Common myeloid progenitor, CD34-positive (primary cell): Measurements from ENCODE around the gene SLCO4A1.
A peak's percentile ranks its signal among the peaks of the same experiment; 100 is the strongest.

ENCODE experiments used
- CTCF ChIA-PET: fragments of 350-600 bp; sonication (Branson Sonifier 250); formaldehyde crosslinking; loops from one replicate; lab custom pipeline; 2021; ENCODE audit warnings: antibody characterized with exemption; lab: Charles Lee
- POLR2A ChIA-PET: fragments of 350-600 bp; sonication (Branson Sonifier 250); formaldehyde crosslinking; loops from one replicate; lab custom pipeline; 2021; ENCODE audit warnings: antibody characterized with exemption; lab: Charles Lee
- DNase-seq, 3 donors: peaks; one replicate each; pipeline versions ENCODE4 v3.0.0 to v3.0.0-alpha.2; 2013
- H3K27ac ChIP-seq, 2 experiments: 1 replicate in 1 of 2; 2 replicates in 1 of 2; pipeline ENCODE4 v1.7.0; 2013; ENCODE audit warnings: inconsistent platforms in 2 of 2, low read length in 2 of 2, mild to moderate bottlenecking in 2 of 2, low read depth in 1 of 2, moderate library complexity in 1 of 2; ENCODE audit not compliant: severe bottlenecking in 2 of 2, insufficient read depth in 1 of 2, poor library complexity in 1 of 2
- H3K27me3 ChIP-seq, 5 experiments: replicated peaks in 2 of 5; 1 replicate in 3 of 5; 2 replicates in 2 of 5; pipeline versions ENCODE4 v1.6.1 to v1.7.0; 2013; ENCODE audit warnings: low read length in 4 of 5, mild to moderate bottlenecking in 2 of 5, moderate library complexity in 2 of 5, inconsistent platforms in 1 of 5; ENCODE audit not compliant: insufficient read depth in 5 of 5, control insufficient read depth in 4 of 5
- H3K36me3 ChIP-seq, 4 experiments: 1 replicate in 2 of 4; 2 replicates in 2 of 4; pipeline versions ENCODE4 v1.6.1 to v1.7.0; 2013; ENCODE audit warnings: low read length in 3 of 4, control low read depth in 1 of 4, mild to moderate bottlenecking in 1 of 4; ENCODE audit not compliant: control insufficient read depth in 4 of 4, insufficient read depth in 4 of 4
- H3K4me1 ChIP-seq, 4 experiments: 1 replicate in 3 of 4; 2 replicates in 1 of 4; pipeline versions ENCODE4 v1.6.1 to v1.7.1; 2013; ENCODE audit warnings: low read length in 3 of 4, mild to moderate bottlenecking in 3 of 4, control low read depth in 1 of 4, inconsistent platforms in 1 of 4, moderate library complexity in 1 of 4; ENCODE audit not compliant: control insufficient read depth in 4 of 4, insufficient read depth in 4 of 4; ENCODE audit errors: control extremely low read depth in 1 of 4
- H3K4me3 ChIP-seq, 7 experiments: 1 replicate in 4 of 7; 2 replicates in 3 of 7; pipeline versions ENCODE4 v1.5.1 to v1.7.0; 2013; ENCODE audit warnings: mild to moderate bottlenecking in 7 of 7, low read length in 6 of 7, moderate library complexity in 6 of 7, inconsistent platforms in 2 of 7, low read depth in 2 of 7, control low read depth in 1 of 7; ENCODE audit not compliant: insufficient read depth in 4 of 7, control insufficient read depth in 1 of 7; ENCODE audit errors: extremely low read depth in 1 of 7
- H3K9me3 ChIP-seq, 5 experiments: 1 replicate in 4 of 5; 2 replicates in 1 of 5; pipeline versions ENCODE4 v1.6.1 to v1.7.1; 2013; ENCODE audit warnings: low read length in 4 of 5, mild to moderate bottlenecking in 2 of 5, inconsistent platforms in 1 of 5, low read depth in 1 of 5, moderate library complexity in 1 of 5; ENCODE audit not compliant: control insufficient read depth in 4 of 5, insufficient read depth in 2 of 5; ENCODE audit errors: control extremely low read depth in 1 of 5
- WGBS: methylation state at CpG from one replicate; pipeline ENCODE4 v1.1.5; 2013; ENCODE audit not compliant: insufficient coverage; 5-methylcytosine and 5-hydroxymethylcytosine counted together

Gene SLCO4A1

DNA sequence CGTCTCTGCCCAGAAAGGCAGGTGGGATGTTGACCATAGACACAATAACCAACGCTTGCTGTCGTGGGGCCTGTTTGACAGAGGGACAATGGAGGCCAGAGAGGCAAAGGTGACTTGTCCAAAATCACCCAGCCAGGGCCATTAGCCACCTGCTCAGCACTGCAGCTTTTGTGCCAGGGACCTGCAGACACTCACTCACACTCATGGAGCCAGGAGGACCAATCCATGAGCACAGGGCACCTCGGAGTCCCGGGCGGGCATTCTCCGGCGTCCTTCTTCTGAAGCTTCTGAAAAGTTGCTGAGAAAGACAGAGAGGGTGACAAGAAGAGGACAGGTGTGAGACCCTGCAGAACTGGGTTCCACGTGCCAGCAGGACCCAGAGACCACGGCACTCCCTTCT, 45.4 kb upstream of the SLCO4A1 start:
- WGBS = 97% methylated on average over 10 of the region's 10 CpGs
- H3K36me3 ChIP-seq = no peaks in the 10 kb centered on the region
- H3K4me1 ChIP-seq = peaks cover 0 to 34% (median 24%) of the 10 kb centered on the region in 4 experiments
- peaks cover 0 to 4% (median 0%) of the 10 kb centered on the region in 5 experiments for H3K27me3 ChIP-seq
- no peaks in the 10 kb centered on the region for H3K9me3 ChIP-seq
- DNase-seq = no peak
- H3K27ac ChIP-seq = no peak overlapping the region
- ChIA-PET CTCF (interaction anchor here (2.0 kb wide), 1 partner anchor 20 kb away, joined by 9 read pairs; no protein-coding TSS in a partner anchor), POLR2A (no interaction called here)
- H3K4me3 ChIP-seq = no peak overlapping the region

DNA sequence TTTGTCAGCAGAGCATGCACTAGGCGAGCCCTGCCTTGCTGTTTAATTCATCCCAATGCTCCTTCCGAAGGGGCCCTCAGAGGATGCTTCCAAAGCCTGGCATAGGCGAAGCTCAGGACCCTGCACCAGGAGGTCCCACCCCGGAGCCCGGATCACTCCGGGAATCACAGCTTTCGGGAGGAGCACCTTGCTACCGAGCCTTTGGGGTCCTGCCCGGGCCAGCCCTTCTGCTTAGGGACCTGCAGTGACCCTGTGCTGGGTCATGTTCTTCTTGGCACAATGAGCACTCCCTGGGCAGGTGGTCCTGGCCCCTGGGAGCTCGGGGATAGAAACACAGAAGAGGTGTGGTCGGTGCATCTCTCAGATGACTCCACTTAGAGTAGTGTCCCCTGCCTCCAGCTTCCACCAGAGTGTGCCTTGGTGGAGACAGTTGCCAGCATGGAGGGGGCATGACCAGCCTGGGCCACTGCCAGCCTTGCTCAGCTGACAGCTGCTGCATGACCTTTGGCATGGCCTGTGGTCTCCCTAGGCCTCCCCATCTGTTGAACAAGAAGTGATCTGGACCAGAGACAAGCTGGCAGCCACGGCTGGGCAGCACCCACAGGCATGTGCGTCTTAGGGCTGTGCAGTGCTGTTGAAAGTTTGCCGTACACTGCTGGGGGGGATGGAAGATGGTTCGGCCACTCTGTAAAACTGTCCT, 44.7 kb upstream of the SLCO4A1 start:
- 99% methylated on average over 12 of the region's 15 CpGs for WGBS
- peaks cover 0 to 4% (median 0%) of the 10 kb centered on the region in 5 experiments for H3K27me3 ChIP-seq
- no peaks in the 10 kb centered on the region for H3K36me3 ChIP-seq
- H3K9me3 ChIP-seq = no peaks in the 10 kb centered on the region
- no peak for DNase-seq
- POLR2A ChIA-PET = no interaction called here
- CTCF ChIA-PET = interaction anchor here (1.5 to 2.0 kb wide), 3 partner anchors 9 to 21 kb away, joined by 4 to 9 read pairs (median 5); no protein-coding TSS in a partner anchor
- no peak overlapping the region for H3K4me3 ChIP-seq
- H3K27ac ChIP-seq = no peak overlapping the region
- peaks cover 0 to 40% (median 30%) of the 10 kb centered on the region in 4 experiments for H3K4me1 ChIP-seq

DNA sequence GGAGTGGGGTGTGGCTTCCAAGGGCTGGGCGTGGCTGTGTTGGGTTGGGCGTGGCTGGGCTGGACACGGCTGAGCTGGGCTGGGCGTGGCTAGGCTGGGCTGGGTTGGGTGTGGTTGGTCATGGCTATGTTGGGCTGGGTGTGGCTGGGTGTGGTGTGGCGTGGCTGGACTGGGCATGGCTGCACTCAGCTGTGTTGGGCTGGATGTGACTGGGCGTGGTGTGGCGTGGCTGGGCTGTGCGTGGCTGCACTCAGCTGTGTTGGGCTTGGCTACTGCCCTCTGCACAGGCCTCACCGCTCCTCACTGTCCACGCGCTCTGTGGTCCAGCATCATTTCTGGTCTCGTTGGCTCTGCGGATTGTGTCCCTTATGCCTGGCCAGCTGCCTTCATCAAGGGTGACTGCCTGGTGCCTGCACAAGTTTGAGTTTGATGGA, 43.5 kb upstream of the SLCO4A1 start:
- POLR2A ChIA-PET = no interaction called here
- CTCF ChIA-PET = interaction anchor here (1.4 to 1.5 kb wide), 3 partner anchors 10 to 86 kb away, joined by 3 to 5 read pairs (median 4); no protein-coding TSS in a partner anchor
- no peak overlapping the region for H3K27ac ChIP-seq
- H3K27me3 ChIP-seq = peaks cover 0 to 4% (median 0%) of the 10 kb centered on the region in 5 experiments
- no peak overlapping the region for H3K4me3 ChIP-seq
- no peaks in the 10 kb centered on the region for H3K9me3 ChIP-seq
- whole genome bisulfite sequencing = 97% methylated on average over 9 of the region's 13 CpGs
- H3K36me3 ChIP-seq = no peaks in the 10 kb centered on the region
- DNase-seq = no peak
- H3K4me1 ChIP-seq = peaks cover 0 to 52% (median 43%) of the 10 kb centered on the region in 4 experiments

DNA sequence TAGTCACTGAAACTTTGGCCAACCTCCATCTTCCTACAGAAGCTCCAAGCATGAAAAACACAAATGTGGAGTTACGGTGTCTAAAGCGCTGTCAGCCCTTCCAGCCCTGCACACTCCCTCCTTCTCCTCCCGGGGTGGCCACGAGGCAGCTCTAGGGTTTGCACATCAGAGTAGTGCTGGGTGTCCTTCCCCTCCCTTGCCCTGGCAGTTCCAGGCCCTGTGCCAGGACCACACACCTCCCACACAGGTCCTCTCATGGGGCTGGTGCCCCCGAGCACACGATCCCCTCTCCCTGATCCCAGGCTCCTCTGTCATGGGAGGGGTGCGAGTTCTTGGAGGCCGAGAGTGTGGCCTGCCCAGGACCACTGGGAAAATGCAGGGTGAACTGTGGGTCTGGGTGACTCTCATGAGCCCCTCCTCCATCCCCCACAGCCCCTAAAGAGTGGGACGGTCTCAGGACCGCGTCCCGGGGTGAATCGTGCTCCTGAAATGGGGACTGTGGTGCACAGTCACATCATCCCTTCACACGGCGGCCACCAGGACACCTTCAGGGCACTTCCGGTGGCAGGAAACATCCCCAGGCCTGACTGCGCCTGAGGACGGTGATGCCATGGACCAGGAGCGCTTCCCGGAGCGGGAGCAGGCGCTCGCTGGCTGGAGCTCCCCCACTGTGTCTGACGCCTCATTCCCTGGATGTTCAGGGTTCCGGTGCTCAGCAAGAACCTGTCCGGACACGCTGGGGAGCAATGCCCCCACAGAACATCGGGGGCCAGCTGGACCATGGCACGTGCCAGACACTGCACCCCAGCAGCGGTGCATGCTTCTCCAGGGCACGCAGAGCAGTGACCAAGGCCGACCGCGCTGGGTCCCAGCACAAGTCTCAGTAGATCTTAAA, 42.8 kb upstream of the SLCO4A1 start:
- POLR2A ChIA-PET = no interaction called here
- 97% methylated on average over 28 of the region's 34 CpGs for WGBS
- Histone ChIP-seq H3K4me3 (no peak overlapping the region), H3K4me1 (peaks cover 0 to 58% (median 49%) of the 10 kb centered on the region in 4 experiments), H3K9me3 (no peaks in the 10 kb centered on the region), H3K36me3 (no peaks in the 10 kb centered on the region), H3K27ac (no peak overlapping the region), H3K27me3 (peaks cover 0 to 4% (median 0%) of the 10 kb centered on the region in 5 experiments)
- no peak for DNase-seq
- CTCF ChIA-PET = interaction anchor here (0.8 to 1.5 kb wide), 4 partner anchors 11 to 87 kb away, joined by 3 to 5 read pairs (median 4); no protein-coding TSS in a partner anchor

DNA sequence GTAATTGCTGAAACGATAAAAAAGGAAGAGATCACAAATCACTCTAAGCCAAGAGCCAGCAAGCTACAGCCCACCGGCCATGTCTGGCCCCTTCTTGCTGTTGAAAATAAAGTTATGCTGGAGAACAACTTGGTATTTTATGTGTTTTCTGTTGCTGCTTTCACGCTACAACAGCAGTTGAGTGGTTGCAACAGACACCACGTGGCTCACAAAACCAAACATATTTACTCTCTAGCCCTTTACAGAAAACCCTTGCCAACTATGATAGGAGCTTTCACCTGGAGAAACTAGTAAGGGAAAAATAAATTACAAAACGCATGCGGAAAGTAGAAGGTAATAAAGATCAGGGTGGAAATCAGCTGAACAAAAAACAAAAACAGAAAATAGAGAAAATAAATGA, 41.1 kb upstream of the SLCO4A1 start:
- POLR2A ChIA-PET = interaction anchor here (1.2 kb wide), 1 partner anchor 15 kb away, joined by 6 read pairs; no protein-coding TSS in a partner anchor
- Histone ChIP-seq H3K4me3 (no peak overlapping the region), H3K27me3 (peaks cover 0 to 4% (median 0%) of the 10 kb centered on the region in 5 experiments), H3K27ac (no peak overlapping the region), H3K4me1 (peaks cover 0 to 69% (median 60%) of the 10 kb centered on the region in 4 experiments), H3K9me3 (no peaks in the 10 kb centered on the region), H3K36me3 (no peaks in the 10 kb centered on the region)
- no peak for DNase-seq
- WGBS = 14% methylated on average over 1 of the region's 6 CpGs
- CTCF ChIA-PET = interaction anchor here (0.9 to 1.9 kb wide), 4 partner anchors 11 to 93 kb away, joined by 3 to 10 read pairs (median 4); no protein-coding TSS in a partner anchor

DNA sequence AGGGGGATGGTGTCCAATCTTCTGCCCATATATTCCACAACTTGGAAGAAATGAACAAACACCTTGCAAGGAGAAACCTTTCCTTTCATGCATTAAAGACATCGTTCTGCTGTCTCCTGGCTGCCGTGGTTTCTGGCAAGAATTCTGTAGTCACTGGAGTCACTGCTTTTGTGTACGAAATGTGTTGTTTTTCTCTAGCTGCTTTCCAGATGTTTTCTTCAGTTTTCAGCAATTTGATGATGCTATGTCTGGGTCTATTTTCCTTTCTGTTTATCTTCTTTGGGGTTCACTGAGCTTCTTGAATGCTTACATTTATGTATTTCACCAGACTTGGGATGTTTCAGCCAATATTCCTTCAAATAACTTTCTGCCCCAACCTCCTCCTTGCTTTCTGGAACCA, 40.6 kb upstream of the SLCO4A1 start:
- Histone ChIP-seq H3K4me3 (peak overlapping the region in 1 of 7 experiments; percentile 24), H3K27ac (no peak overlapping the region), H3K9me3 (no peaks in the 10 kb centered on the region), H3K36me3 (no peaks in the 10 kb centered on the region), H3K27me3 (no peaks in the 10 kb centered on the region), H3K4me1 (peaks cover 0 to 69% (median 60%) of the 10 kb centered on the region in 4 experiments)
- POLR2A ChIA-PET = interaction anchor here (1.2 kb wide), 1 partner anchor 15 kb away, joined by 6 read pairs; no protein-coding TSS in a partner anchor
- WGBS = 72% methylated on average over 3 of the region's 3 CpGs
- no peak for DNase-seq
- CTCF ChIA-PET = interaction anchor here (0.9 to 1.9 kb wide), 3 partner anchors 15 to 93 kb away, joined by 3 to 10 read pairs (median 3); no protein-coding TSS in a partner anchor
